Activated CD4-positive, CD25-positive, alpha-beta regulatory T cell treated with anti-CD3 and anti-CD28 coated beads, Interleukin-2, amount 50 U/mL, for 72 hours (primary cell): Measurements from ENCODE around the gene ARHGAP26.
"Not testable (repeated sequence)": the region's sequence is repeated elsewhere in the genome, so short reads cannot be mapped to it uniquely, and the experiment has no call there.

Source experiments
- DNase-seq: peaks from one replicate; pipeline ENCODE4 v3.0.0; 2021

ARHGAP26 gene

DNA sequence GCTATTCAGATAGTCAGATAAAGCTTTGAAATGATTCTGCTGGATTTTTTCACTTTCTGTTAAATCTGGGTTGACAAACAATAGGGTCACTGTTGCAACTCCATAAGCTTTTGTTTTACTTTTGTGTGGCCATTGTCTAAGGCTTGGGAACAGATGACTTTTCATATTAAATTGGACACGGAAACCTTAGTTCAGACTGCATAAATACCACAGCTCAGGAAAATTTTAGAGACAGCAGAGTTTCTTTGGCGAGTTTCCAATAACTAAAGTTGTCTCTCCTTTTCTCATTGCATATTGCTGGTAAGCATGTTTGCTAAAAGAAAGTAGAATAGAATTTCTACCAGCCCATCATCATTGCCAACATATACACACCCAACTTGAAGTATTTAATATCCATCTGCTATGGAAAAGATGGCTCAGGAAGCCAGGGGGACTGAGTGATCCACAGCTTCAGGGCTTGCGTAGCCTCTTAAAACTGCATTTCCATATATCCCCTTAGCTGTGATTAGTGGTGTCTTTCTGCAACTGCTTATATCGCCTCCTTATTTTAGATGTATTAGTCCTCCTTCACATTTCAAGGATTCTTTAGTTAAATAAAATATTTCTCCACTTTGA, 168.2 kb downstream of the ARHGAP26 start:
- no peak for DNase-seq

DNA sequence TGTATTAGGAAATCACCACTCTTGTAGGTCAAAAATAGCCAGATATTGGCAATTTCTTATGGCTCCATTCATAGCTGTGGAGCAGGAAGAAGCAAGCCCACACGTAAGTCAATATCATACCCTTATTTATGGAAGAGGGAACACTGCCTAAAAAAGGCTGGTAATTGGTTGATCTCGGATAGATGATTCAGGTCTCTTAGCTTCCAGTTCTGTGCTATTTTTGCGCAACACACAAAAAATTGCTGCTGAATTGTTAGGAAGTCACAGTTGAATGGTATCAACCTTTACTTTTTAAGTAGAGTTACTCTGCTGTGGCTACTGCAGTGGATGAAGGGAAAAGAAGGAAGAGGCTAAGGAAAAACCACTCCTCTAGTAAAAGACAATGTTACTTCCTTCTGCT, 168.8 kb downstream of the ARHGAP26 start:
- no peak for DNase-seq

DNA sequence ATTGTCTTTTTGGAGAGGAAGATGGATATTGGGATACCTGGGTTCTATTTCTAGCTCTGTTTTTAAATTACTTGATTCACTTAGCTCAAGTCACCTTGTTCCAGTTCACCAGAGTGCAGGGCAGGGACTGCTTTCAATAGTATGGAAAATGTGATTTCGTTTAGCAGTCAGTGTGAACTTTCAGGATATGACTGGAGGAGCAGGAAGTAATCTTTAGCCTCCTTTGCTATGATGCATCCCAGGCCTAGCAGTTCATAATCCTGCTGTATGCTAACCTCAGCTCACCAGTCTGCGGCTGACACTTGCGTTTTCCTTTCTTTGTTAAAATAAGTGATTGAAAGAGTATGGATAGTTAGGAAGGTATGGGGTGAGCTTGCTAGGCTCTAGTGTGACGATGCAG, 169.7 kb downstream of the ARHGAP26 start:
- no peak for DNase-seq

DNA sequence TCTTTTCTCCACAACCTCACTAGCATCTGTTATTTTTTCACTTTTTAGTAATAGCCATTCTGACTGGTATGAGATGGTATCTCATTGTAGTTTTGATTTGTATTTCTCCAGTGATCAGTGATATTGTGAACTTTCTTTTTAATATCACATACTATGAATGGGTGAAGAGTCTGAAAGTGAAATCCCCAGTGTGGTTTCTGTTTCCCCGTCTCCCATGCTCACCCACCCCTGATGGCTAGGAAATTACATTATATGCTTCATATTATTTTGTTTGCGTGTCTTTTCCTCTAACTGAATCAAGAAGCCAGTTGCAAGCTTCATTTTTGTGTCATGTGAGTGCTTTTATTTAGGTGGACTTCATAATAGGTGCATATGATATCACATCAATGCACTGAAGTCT, 171.1 kb downstream of the ARHGAP26 start:
- no peak for DNase-seq

DNA sequence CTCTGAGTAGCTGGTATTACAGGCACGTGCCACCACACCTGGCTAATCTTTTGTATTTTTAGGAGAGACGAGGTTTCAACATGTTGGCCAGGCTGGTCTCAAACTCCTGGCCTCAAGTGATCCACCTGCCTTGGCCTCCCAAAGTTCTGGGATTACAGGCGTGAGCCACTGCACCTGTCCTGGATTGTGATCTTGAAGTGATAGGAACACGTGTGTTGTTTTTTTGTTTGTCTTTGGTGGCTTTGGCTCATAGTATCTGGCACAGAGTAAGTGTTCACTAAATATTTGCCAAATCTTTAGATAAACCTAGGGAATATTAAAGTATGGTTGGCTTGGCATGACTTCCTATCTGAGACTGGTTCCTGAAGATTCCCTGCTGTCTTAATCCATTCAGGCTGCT, 172.7 kb downstream of the ARHGAP26 start:
- DNase-seq: no peak

DNA sequence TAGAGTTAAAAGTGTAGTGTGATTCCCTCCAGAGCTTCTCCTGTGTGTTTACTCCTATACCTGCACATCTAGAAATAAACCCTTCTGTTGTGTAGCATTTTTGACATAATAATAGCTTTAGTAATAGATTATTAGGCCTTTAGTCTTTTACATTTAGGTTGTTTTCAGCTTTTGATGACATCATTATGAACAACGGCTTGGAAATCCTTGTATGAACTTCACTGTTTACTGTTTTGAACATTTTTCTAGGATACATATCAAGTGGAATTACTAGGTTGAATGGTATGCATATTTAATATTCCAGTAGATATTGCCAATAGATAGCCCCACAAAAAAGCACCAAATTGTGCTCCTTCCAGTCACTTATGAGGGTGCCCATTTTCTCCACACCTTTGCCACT, 174.0 kb downstream of the ARHGAP26 start:
- no peak for DNase-seq

DNA sequence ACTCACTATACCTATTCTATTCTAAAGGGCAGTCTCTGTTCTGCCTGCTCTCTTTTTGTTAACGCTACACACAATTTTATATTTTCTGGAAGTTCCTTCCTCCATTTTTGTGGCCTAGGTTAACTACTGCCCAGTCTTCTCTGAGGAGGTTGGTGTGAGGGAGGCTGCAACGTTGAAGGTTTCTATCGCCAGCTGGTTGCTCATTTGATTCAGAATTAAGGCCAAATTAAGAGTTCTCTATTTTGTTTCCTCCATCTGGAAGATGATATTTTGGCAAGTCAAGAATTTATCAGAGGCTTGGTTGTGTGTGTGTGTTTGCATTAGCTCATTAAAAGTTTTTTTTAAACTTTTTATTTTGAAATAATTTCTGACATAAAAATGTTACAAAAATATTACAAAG, 175.1 kb downstream of the ARHGAP26 start:
- no peak for DNase-seq

DNA sequence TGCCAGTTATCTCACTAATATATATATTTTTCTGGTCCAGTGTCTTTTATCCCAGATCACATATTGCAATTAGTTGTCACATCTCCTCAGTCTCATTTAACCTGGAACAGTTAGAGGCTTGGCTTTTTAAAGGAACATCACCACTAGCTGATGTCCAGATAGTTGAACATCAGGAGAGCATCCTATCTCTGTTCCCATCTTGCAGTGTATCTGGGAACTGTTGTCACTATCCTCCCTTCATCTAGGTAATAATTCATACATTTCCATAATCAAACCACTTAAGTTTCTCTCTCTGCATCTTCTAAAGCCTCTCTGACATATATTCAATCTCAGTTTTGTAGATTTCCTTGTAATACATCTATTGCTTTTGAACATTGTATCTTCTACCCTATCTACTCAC, 175.7 kb downstream of the ARHGAP26 start:
- no peak for DNase-seq

DNA sequence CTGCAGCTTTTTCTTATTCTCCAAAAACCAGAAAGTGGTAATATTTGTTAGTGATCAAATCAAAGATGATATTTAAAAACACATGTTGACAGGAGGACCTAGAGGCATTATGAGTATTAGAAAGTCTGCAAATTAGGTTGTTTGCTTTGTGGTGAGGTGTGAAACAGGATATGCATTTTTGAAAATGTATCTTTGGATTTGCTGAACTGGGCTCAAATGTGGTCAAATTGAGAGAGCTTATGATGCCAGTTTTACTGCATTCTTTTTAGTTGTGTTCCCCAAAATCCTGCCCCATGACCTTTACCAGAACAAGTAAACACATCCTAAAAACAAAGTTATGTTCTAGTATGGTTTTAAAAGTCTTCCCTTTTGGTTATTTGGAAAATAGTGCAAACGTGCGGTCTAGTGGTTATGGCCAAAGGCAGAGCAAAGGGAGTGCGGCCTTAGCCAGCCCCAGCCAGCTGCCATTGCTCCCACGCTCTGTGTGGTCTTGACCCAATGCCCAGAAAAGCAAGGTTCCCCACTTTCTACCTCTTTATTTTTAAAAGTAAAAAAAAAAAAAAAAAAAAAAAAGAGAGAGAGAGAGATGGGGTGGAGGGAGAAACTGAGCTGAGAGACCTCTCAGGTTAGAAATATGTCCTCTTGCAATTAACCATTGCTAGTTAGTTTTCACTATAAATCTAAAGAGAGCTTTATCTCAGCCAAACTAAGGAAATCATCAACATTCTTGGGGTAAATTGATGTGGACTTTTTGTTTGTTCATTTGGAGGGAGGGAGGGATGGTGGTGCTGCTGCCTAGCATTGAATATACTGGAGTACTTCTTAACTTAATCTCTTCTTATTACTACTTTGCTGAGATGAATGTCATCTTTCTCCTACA, 176.6 kb downstream of the ARHGAP26 start:
- DNase-seq: no peak

DNA sequence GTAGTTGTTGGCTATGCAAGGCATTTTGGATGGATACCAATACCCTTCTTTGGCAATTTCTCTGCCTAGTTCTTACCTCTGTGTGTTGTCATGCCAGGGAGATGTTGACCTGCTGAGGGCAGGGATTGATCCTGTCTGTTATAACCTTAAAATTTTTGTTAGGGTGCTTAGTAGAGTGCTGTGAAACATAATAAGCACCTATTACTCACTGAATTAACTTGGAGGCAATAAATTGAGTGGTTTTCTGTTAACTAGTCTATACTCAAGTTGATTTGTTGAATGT, 177.2 kb downstream of the ARHGAP26 start:
- no peak for DNase-seq

DNA sequence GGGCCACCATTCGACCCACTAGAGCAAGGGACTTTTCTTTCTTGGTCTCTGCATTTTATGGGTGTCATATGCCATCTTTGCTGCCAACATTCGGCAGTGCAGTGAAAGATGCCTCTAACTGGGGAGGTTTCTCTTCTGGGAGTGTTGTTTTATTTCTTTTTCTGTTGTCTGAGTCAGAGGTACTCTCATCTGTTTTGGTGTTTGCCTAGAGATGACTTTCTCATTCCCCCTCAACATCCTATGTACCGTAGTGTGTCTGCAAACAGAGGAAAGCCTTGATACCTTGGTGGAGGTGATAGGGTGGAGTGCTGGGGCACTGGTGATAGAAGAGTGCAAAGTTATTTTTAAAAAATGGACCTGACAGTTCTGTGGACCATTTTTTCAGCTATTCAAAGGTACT, 182.1 kb downstream of the ARHGAP26 start:
- no peak for DNase-seq

DNA sequence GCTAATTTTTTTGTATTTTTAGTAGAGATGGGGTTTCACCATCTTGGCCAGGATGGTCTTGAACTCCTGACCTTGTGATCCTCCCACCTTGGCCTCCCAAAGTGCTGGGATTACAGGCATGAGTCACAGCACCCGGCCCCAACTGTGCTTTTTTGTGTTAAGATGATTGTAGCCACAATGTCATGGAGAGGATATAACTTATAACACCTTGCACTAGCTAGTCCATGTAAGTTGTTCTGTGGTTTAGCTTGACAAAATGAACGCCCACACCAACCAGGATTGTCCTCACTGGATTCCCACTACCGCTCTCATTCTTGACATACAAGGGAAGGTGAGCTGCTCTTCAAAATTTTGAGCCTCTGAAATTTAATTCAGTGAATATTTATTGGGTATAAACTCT, 182.7 kb downstream of the ARHGAP26 start:
- not testable (repeated sequence) for DNase-seq

DNA sequence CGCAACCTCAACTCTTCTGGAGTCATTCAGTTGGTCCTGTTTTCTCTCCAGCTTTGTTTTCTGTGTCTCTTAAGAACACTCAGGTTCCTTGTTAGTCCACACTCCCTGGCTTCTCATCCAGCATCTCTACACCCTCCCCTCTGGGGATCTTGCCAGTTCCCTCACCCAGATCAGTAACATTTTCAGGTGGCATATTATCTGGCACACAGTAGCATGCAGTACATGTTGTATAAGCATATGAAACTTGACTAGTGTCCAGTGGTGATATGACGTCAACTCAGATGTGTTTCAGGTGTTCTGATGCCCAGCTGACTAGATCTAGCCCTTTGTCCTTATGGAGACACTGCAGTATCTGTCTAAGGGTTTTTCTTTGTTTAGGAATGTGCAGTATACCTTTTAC, 184.3 kb downstream of the ARHGAP26 start:
- DNase-seq: no peak

DNA sequence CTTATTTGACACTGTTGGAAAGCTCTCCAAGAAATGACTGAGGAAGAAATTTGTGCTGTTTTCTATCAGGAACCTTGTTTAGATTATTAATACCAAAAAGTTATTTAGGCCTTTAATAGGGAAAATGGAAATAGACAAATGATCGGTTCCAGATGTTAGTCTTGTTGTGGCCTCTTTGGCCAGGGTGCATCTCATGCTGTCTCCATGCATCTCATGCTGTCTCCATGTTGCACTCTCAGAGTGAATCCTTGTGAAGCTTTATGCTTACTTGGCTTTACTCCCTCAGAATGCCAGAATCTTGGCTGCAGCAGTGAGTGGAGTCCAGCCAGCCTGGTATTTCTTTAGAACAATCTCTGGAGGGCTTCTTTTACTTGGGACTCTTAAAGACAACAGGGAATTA, 185.5 kb downstream of the ARHGAP26 start:
- DNase-seq: no peak

DNA sequence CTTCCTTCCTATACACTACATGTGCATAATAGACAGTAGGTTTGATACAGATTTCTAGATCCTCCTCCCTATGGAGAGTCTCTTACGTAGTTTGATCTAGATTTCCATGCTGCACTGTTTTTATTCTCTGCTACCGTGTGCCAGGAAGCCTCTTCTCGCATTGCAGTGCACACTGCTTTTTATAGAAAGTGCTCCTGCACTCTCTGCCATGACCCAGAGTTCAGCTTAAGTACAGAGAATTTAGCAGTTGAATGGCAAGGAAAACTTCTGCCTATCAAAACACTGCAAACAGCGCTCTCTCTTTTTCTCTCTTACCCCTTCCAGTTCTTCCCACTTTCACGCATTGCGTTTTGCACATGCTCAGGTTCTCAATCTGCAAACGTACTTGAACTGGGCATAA, 187.4 kb downstream of the ARHGAP26 start:
- DNase-seq: no peak

DNA sequence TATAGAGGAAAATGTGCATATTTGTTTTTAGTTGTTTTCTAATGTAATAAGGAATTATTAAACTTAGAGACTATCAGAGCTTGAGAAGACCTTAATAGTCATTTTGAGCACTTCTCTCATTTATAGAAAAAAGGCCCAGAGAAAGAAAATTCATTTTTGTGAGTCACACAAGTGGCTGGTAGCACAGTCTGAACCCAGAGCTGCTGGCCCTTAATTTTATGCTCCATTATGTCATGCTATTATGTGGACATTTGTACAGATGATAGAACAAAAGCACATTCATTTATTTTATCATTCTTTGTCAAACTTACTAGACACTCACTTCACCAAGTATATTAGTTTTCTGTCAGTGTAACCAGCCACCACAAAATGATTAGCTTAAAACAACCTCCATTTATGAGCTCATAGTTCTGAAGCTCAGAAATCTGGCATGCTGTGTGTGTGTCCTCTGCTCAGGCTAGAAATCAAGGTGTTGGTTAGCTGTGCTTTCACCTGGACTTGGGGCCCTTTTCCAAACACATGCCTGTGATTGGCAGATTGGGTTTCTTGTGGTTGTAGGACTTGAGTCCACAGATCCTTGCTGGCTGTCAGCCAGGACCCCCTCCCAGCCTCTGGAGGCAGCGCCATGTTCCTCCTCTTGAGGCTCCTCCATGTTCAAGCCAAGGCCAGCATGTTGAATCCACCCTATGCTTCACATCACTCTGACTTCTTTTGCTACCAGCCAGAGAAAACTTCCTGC, 188.9 kb downstream of the ARHGAP26 start:
- no peak for DNase-seq

DNA sequence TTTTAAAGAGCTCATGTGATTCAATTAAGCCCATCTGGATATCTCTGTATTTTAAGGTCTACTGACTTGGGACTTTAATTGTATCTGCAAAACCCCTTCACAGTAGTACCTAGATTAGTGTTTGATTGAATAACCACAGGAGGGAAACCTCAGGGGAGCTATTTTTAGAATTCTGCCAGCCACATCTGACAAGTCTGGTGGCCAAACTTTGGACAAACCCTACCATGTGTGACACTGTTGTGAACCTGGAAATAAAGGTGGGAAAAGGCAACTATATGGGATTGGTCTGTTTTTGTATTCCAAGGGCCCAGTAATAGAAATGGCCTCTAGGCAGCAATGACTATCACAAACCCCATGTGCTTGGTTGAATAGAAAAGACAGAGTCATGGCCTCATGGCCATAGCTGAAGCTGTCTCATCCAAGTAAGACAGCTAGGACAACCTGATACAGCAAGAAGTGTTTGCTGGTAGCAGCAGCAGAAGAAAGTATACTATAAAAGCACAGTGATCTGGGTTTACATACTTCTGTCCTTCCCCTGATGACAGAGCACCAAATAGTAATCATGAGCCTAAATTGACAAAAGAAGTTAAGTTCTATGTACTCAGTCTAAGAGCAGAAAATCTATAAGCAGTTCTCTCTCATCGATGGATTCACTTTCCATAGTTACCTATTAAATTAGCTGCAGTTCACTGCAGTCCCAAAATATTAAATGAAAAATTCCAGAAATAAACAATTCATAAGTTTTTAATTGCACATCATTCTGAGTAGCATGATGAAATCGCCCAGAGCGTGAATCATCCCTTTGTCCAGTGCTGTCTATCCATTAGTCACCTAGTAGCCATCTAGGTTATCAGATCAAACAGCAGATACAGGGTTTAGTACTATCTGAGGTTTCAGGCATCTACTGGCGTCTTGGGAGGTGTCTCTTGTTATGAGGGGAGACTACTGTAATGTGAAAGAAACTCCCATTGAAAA, 189.8 kb downstream of the ARHGAP26 start:
- no peak for DNase-seq

DNA sequence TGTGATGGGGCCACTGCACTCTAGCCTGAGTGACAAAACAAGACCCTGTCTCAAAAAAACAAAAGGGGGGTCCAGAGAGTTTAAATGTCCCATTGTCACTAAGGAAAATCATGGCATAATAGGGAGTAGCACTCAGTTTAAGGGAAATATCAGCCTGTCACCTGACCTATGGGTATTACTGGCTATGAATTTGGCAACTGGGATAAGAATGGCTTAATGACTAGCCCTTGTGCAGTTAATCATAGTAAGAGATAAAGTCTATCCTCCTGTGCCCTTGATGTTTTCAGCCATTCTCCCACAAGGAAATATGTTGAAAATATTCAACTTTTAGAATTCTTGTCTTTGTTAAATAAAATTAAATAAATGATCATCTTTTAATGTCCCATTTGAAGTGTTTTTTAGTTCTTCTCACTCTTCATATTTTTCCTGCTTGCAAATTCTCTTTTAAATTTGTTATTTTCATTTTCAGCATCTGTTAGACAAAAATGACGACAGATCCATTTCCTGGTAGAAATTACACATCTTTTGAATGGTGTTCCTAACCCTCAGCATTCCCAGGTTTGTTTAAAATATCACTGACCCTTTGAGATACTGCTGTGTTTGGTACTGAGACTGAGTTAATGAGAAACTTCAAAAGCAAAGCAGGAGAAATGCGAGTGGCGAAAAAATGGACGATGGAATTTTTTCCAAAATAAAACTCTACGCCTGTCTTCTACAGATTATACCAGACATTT, 191.4 kb downstream of the ARHGAP26 start:
- no peak for DNase-seq

DNA sequence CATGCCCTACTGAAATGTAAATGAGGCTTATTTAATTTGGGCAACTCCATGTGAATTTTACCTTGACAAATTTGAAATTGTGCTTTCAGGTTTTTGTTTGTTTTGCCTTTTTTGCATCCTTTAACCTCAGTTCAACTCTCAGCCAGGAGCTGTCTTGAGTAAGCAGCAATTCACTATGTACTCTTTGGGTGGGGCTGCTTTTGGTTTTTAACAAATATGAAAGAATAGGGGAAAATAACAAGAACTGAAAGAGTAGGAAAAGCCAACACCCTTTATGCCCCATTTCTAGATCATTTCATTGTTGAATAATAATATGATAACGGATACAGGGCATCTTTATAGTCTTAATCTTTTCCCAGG, 192.0 kb downstream of the ARHGAP26 start:
- DNase-seq: no peak

DNA sequence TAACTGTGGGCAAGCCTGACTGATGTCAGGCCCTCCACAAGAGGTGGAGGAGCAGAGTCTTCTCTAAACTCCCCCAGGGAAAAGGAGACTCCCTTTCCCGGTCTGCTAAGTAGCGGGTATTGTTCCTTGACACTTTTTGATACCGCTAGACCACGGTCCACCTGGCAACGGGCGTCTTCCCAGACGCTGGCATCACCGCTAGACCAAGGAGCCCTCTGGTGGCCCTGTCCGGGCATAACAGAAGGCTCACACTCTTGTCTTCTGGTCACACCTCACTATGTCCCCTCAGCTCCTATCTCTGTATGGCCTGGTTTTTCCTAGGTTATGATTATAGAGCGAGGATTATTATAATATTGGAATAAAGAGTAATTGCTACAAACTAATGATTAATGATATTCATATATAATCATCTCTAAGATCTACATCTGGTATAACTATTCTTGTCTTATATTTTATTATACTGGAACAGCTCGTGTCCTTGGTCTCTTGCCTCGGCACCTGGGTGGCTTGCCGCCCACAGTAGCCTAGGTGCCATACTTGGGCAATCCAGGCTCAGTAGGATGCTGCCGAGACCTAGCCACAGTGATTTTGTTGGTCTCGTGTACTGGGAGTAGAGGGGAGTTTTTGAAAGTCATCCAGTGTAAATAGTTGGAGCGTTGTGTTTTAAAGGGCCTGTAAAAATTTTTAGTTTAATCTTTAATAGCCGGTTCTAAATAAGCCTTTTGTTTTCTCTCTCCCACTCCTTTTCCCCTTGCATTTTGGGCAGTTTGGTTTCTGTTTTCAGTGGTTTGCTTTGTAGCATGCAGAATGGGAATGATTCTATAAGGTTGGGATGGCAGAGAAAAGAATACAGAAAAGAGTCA, 195.3 kb downstream of the ARHGAP26 start:
- not testable (repeated sequence) for DNase-seq

DNA sequence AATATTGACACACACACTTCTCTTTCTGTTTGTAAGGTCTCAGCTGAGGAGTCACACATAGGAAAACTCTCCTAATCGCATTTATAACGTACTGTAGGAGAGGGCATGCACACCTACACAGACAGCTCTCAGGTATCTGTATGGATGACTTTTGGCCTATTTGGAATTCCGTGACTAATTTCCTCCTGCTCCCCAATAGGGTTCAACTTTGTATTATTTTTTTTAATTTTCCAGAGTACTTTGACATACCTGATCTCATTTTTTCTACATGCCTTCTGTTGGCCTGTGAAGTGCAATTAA, 195.9 kb downstream of the ARHGAP26 start:
- no peak for DNase-seq

DNA sequence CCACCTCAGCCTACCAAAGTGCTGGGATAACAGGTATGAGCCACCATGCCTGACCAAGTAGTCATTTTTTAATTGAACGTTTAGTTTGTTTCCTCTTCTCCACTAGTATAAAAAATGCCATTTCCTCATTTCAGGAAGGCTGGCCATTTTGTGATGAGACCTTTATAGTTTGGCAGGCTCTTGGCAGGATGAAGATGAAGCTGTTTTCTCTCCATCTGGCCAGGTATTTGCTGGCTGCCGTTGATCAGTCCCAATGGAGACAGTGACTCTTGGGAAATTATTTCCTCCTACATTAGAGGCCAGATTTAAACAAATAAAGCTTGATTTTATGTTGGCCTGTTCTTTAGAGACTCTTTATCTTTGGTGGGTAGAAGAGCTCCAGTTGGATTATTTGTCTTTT, 199.0 kb downstream of the ARHGAP26 start:
- DNase-seq: no peak
